HG02938 (cell line): ENCODE measurements around the gene MSRB1.
A peak's percentile ranks its signal among the peaks of the same experiment; 100 is the strongest.
"Not testable (repeated sequence)": the region's sequence is repeated elsewhere in the genome, so short reads cannot be mapped to it uniquely, and the experiment has no call there.

Experiments
- ATAC-seq: cut with Tn5 transposase; IDR thresholded peaks from one replicate; pipeline ENCODE4 v1.9.1; 2021; ENCODE audit warnings: mild to moderate bottlenecking, moderate library complexity; ENCODE audit not compliant: unreplicated experiment

Gene MSRB1

GRCh38 chr16:1962161-1963153, 19.5 kb upstream of the MSRB1 start:
- not testable (repeated sequence) for ATAC-seq

DNA sequence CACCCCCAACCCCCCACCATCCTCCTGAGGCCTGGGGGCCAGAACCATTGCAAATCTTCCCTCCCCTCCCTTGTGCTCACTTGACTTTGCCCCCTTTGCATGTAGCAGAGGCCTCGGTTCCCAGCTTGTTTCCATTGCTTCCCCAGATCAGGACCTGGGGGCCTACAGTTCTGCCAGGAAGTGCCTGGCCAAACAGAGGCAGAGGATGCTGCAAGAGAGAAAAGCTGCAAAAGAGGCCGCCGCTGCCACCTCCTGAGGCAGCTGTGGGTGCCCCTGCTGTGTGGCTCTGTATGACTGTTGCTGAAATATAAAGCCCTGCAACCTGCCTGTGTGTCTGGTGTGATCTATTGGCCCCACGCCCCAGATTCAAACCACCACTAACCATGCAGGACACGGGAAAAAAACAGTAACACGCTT, 18.7 kb upstream of the MSRB1 start:
- ATAC-seq, result no peak

GRCh38 chr16:1960665-1961630, 17.9 kb upstream of the MSRB1 start:
- ATAC-seq, result no peak

DNA sequence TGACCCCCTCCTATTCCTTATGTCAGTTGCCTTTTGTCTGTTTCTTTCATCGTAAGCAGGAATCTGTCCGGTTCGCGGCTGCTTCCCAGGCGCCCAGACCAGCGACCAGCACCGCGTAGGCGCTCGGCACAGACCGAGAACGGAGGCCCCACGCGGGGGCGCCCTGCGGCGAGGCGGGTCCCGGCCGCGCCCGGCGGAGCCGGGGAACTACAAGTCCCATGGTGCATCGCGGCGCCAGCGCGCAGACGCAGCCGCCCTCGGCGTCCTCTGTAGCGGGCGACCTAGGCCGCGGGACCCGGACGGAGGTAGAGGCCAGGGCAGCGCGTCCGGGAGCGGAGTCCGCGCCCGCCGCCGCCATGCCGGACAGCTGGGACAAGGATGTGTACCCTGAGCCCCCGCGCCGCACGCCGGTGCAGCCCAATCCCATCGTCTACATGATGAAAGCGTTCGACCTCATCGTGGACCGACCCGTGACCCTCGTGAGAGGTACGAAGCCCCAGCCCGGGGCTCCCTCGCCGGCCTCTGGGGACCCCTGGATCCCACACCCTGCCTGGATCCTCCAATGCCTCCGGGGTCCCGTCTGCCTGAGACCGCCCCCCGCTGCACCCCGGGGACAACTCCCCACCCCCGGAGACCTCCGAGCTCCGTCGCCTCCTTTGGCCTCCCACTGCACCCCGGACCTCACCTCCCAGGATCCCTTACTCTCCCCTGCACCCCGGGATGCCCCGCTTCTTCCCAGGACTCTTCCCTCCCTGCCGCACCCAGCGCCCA, 16.5 kb upstream of the MSRB1 start, which contains the start of gene NDUFB10:
Gene NDUFB10, plus strand, starts transcription at position 270 of the 771 bp plus-strand sequence. Its CDS starts 87 bp downstream, at position 357.
- ATAC-seq, result peak; percentile 66

DNA sequence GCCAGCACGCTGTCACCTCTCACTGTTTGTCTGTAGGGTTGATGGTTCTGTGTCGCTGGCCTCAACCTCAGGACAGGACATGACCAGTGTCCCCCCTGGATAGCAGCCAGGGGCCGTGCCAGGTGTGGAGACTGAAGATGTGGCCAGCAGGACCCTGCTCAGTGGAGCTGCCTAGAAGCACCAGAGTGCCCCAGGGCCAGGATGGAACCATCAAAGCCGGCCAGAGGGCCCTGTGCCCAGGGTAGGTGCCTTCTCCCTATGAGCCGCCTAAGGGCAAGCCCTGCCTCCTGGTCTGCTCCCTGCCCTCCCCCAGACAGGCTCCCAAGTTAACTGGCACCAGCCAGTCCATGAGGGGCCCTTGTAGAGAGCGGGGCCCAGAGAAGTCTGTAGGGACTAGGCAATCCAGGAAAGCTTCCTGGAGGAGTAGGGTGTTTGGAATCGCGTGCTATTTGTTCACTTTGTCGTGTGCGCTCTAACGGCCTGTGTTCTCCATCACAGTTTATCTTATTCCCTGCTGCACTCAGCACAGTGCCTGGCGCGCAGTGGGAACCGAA, 15.8 kb upstream of the MSRB1 start:
- ATAC-seq, result no peak

- not testable (repeated sequence) for ATAC-seq
Observed at GRCh38 chr16:1958143-1958491, 15.1 kb upstream of the MSRB1 start.

DNA sequence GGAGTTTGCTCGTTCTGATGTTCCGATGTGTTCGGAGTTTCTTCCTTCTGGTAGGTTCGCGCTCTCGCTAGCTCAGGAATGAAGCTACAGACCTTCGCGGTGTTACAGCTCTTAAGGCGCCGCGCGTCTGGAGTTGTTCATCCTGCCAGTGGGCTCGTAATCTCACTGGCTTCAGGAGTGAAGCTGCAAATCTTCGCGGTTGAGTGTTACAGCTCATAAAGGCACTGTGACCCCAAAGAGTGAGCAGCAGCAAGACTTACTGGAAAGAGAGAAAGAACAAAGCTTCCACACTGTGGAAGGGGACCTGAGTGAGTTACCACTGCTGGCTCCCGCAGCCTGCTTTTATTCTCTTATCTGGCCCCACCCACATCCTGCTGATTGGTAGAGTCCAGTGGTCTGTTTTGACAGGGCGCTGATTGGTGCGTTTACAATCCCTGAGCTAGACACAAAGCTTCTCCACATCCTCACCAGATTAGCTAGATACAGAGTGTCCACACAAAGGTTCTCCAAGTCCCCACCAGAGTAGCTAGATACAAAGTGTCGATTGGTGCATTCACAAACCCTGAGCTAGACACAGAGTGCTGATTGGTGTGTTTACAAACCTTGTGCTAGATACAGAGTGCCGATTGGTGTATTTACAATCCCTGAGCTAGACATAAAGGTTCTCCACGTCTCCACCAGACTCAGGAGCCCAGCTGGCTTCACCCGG, 14.6 kb upstream of the MSRB1 start:
- ATAC-seq, result not testable (repeated sequence)

- no peak for ATAC-seq
Observed at GRCh38 chr16:1953734-1954133, 10.7 kb upstream of the MSRB1 start.

GRCh38 chr16:1950559-1950958, 7.6 kb upstream of the MSRB1 start:
- ATAC-seq, result no peak

DNA sequence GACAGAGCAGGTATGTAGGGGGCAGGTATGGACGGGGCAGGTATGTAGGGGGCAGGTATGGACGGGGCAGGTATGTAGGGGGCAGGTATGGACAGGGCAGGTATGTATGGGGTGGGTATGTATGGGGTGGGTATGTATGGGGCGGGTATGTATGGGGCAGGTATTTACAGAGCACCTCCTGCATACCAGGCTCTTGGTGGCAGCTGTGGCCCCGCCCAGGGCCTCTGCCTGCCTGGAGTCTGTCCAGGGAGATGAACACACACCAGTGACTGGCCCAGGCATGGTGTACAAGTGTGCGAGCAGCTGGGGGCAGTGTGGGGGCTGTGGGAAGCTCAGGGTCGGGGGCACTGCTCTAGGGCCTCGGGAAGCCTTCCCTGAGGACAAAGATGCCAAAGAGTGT, 7.0 kb upstream of the MSRB1 start:
- no peak for ATAC-seq

DNA sequence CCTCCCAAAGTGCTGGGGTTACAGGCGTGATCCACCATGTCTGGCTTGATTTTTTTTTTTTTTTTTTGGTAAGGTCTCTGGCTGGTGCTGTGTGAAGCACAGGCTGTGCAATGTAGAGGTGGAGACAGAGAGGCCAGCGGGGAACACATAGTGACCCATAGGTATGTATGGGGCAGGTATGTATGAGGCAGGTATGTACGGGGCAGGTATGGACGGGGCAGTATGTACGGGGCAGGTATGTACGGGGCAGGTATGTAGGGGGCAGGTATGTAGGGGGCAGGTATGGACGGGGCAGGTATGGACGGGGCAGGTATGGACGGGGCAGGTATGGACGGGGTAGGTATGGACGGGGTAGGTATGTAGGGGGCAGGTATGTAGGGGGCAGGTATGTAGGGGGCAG, 6.5 kb upstream of the MSRB1 start:
- no peak for ATAC-seq

DNA sequence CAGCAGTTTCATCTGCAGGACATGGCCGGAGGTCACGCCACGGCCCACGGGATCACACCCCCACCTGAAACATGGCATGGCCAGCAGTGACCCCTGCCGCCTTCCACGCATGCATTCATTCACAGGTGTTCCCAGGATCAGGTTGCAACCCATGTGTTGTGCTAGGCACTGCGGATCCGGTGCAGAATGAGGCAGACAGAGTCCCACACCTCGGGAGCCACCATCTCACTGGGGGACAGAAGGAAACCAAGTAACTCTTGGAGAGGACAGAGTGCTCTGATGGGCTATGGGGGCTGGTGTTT, 4.3 kb upstream of the MSRB1 start:
- no peak for ATAC-seq

GRCh38 chr16:1946495-1947368, 3.7 kb upstream of the MSRB1 start:
- no peak for ATAC-seq

GRCh38 chr16:1945559-1946391, 2.8 kb upstream of the MSRB1 start:
- no peak for ATAC-seq

DNA sequence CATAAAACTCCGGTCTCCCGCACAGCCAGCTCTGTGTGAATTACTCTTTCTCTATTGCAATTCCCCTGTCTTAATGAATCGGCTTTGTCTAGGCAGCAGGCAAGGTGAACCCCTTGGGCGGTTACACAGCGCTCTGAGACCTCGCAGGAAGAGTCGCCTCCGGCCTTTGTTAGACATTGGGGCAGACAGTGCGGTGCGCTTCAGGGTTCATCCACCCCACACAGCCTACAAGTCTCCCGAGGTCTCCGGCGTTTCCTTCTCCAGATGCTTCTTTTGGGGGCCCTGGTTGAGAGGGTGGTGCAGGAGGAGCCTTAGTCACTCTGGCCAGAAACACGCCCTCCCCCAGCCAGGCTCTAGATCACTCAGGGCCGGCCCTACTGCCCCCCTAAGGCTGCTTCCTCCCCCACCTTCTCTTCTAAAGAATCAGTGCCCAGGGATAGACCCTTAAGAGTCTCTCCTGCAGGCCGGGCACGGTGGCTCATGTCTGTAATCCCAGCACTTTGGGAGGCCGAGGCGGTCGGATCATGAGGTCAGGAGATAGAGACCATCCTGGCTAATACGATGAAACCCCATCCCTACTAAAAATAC, 1.7 kb upstream of the MSRB1 start:
- no peak for ATAC-seq

GRCh38 chr16:1942047-1942809, 771 bp downstream of the MSRB1 start:
- no peak for ATAC-seq
